HG02798 (cell line): ENCODE measurements around the gene GSG1L.

Source experiments
- ATAC-seq: cut with Tn5 transposase; IDR thresholded peaks from one replicate; pipeline ENCODE4 v1.9.1; 2021; ENCODE audit warnings: mild to moderate bottlenecking; ENCODE audit not compliant: unreplicated experiment, poor library complexity

The GSG1L gene

GRCh38 chr16:27867122-27868110 is 196.1 kb downstream of the GSG1L start:
- ATAC-seq, result no peak

DNA sequence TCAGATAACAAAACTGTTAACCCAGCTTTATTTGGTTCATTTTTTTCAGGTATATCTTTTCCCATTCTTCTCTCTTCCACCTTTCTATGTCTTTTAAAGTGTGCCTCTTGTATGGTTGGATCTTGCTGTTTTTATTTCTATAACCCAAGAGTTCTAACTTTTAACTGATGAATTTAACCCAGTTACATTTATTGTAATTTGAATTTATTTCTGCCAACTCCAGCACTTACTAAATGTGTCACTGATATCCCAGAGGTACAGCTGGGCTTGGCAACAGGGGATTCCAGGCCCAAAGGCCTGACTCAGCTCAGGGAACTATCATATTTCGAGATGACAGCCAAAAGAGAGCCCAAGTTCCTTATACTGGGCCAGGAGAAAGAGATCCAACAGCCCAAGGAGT is 200.1 kb downstream of the GSG1L start:
- ATAC-seq, result no peak

- no peak for ATAC-seq
Observed at GRCh38 chr16:27862953-27863352, 200.6 kb downstream of the GSG1L start.

- ATAC-seq, result no peak
Observed at GRCh38 chr16:27860091-27860490, 203.4 kb downstream of the GSG1L start.

GRCh38 chr16:27859020-27859419 is 204.5 kb downstream of the GSG1L start:
- ATAC-seq, result no peak

DNA sequence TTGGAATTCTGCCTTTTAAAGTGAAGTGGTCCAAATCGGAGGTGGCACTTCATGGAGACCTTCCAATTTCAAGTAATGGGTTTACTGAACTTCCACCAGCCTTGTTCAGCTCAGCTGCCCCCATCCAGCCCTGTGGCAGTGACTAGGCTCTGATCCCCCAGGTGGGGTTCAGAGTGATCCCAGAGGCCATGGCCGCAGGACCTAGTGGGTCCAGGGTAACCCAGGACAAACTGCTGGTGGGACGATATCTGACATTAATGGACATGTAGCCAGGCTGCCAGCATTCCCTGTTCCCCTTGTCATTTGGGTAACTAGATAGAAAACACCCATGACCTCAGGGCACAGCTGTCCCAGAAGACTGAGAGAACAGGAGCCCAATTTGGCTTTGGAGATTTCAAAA is 209.9 kb downstream of the GSG1L start:
- no peak for ATAC-seq

- no peak for ATAC-seq
Observed at GRCh38 chr16:27853101-27853500, 210.4 kb downstream of the GSG1L start.

GRCh38 chr16:27852681-27853080 is 210.8 kb downstream of the GSG1L start:
- no peak for ATAC-seq

DNA sequence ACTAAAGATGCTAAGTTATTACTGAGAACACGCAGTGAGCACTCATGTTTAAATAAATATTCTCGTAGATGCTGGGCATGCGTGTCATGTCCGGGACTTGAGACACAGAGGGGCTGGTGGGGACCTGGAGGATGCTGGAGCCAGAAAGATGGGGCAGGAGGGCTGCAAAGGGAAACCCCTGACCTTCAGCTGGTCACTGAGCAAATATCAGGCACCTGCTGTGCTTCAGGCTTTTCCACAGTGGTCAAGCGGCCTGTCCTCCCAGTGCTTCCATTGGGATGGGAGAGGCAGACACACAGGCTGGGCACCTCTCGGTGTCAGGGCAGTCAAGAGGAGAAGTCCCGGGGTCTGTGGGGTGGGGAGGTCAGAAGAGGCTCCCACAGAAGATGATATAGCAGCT is 211.4 kb downstream of the GSG1L start:
- ATAC-seq, result no peak

- ATAC-seq, result no peak
Observed at GRCh38 chr16:27851586-27851985, 211.9 kb downstream of the GSG1L start.

GRCh38 chr16:27849621-27850020 is 213.9 kb downstream of the GSG1L start:
- ATAC-seq, result no peak

GRCh38 chr16:27847030-27847550 is 216.4 kb downstream of the GSG1L start:
- no peak for ATAC-seq

DNA sequence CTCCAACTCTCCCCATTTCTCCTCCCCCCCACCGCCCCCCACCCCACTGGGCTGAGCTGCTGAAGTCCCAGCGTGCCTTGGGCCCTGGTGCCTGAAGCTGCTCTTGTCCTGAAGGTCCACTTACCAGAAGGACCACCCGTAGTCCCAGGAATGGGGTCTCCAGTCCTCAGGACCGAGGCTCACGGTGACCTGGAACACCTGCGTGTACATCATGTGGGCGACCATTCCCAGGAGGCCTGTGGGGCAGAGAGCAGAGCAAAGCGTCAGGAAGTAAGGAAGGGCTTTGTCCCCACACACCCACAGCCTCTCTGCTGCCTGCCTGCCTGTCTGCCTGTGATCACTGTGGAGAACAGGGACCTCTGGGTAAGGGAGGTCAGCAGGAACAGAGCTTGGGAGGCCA is 218.7 kb downstream of the GSG1L start:
- ATAC-seq, result no peak

DNA sequence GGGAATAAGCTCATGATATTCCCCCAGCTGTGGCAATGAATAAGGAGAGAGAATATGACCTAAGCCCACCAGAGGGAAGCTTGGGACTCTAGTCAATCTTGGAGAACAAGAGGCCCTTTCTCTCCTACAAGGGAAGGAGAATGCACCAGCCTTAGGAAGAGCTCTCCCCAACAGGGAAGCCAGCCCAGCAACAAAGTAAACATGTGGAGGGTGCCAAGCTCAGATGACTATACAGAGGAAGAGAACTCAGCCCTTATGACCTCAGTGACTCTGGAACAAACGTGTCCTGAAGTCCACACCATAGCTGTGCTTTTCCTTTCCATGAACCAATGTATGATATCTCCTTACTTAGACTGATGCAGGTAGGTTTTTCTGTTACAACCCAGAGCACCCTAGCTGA is 219.7 kb downstream of the GSG1L start:
- ATAC-seq, result no peak

GRCh38 chr16:27841911-27842310 is 221.6 kb downstream of the GSG1L start:
- ATAC-seq, result no peak

GRCh38 chr16:27841061-27841801 is 222.3 kb downstream of the GSG1L start:
- no peak for ATAC-seq

DNA sequence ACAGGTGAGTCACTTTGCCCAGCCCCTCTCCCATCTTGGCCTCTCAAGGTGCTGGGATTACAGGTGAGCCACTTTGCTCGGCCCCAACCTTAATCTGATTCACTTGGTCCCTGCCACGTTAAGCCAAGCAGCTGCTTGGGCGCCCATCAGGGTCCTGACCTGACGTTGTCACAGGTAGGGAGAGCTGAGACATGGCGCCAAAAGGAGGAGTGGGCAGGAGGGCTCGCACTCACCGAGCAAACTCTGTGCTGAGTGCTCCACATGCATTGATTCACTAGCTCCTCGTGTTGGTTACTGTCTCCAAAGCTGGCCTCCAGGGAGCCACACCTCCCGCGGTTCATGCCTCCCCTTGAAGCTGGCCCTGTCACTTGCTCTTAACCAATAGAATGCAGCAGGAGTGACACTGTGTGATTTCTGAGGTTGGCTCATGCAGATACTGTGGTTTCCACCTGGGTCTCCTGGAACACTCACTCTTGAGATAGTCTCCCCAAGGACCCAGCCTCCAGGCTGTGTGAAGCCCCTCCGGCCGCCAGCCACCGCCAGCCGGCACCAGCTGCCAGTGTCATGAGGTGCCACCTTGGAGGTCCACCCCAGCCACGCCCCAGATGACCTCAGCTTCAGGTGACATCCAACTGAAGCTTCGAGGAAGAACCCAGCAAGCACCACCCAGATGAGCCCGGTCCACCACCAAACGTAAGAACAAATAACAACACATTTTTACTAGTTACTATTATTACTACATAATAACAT is 223.0 kb downstream of the GSG1L start:
- no peak for ATAC-seq

GRCh38 chr16:27839419-27839818 is 224.1 kb downstream of the GSG1L start:
- ATAC-seq, result no peak

DNA sequence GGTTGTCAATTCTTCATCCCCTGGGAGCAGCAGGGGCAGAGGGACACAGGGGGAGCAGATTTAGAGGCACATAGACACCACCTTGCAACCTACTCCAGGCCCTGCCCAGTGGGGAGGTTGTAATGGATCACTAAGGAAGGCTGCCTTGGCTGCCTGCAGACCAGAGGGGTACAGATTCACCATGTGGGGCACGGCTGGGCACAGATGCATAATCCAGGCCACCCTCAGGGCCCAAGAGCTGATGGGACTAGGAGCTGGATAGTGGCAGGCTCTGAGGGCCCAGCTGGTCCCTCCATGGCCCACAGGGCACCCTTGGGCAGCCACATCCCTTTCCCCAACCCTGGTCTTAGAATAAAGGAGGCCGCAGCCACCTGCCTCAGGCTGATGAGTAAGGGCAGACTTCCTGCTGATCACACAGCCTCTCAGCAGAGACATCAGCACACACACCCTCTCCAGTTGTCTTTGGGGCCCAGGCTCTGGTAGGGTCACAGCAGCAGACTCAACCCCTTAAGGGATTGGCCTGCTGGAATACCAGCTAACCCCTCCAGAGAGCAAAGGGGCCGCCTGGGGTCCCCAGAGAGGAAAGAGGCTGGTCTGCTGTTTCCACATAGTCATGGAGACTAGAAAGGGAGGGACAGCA is 224.9 kb downstream of the GSG1L start:
- ATAC-seq, result no peak

DNA sequence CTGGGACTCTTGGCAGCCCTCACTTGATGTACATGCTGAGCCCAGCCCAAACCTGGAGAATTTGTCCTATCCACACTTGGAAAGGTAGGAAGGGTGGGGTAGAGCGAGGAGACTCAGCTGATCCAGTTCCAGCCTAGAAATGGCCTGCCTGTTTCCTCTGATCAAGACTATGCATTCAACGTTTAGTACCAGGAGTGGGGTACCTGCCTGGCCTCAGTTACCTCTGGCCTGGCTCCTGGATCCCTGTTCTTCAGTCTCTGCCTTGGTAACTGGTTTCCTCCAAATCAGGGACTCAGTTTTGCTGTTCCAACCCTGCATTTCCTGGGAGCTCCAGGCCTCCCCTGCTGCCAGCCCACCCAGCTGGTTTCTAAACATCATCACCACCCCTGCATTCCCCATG is 233.5 kb downstream of the GSG1L start:
- no peak for ATAC-seq
